OCI-LY7 (cell line): ENCODE data around the gene MUC5B. TPM values are rescaled to one million over a fixed set of nuclear protein-coding genes. Genes with fewer than 3 reads are reported as not detected.

Experiments used
- BruUV-seq: library from RNA; stranded (reverse); fragments of 400-500 nt; replicated peaks from 2 replicates; lab custom pipeline; 2021; lab: Mats Ljungman, UMichigan
- CTCF ChIA-PET: fragments of 300-600 bp; sonication (Branson Sonifier 250); formaldehyde crosslinking; loops from one replicate; lab custom pipeline; 2022; ENCODE audit warnings: antibody characterized with exemption; ENCODE audit not compliant: unreplicated experiment; lab: Charles Lee
- POLR2A ChIA-PET: fragments of 300-600 bp; sonication (Branson Sonifier 250); formaldehyde crosslinking; loops from one replicate; lab custom pipeline; 2022; ENCODE audit warnings: antibody characterized with exemption; lab: Charles Lee
- DNase-seq: peaks from one replicate; pipeline ENCODE4 v3.0.0-alpha.2; 2015; ENCODE audit warnings: low spot score
- H2AFZ ChIP-seq: fragments of 200-600 bp; sonication (generic), shearing (Covaris generic); 2 replicates; pipeline ENCODE4 v1.6.1; 2014; ENCODE audit warnings: mild to moderate bottlenecking, antibody characterized with exemption, low read length, moderate library complexity
- H3K27ac ChIP-seq: fragments of 200-600 bp; sonication (generic); 2 replicates; pipeline ENCODE4 v1.5.1; 2014; ENCODE audit warnings: mixed run types, low read depth, mild to moderate bottlenecking, moderate library complexity, low read length, inconsistent platforms; ENCODE audit not compliant: poor library complexity, severe bottlenecking
- H3K36me3 ChIP-seq: fragments of 200-600 bp; sonication (generic); 2 replicates; pipeline ENCODE4 v1.6.1; 2014; ENCODE audit warnings: mild to moderate bottlenecking, antibody characterized with exemption, low read length, moderate library complexity, mixed read lengths; ENCODE audit not compliant: insufficient read depth
- H3K4me1 ChIP-seq: fragments of 200-600 bp; sonication (generic); 2 replicates; pipeline ENCODE4 v1.5.1; 2014; ENCODE audit warnings: mild to moderate bottlenecking, low read length; ENCODE audit not compliant: insufficient read depth, poor library complexity, severe bottlenecking
- H3K4me2 ChIP-seq: fragments of 200-600 bp; sonication (generic); 2 replicates; pipeline ENCODE4 v1.6.1; 2014; ENCODE audit warnings: mild to moderate bottlenecking, low read length
- H3K4me3 ChIP-seq: fragments of 200-600 bp; sonication (generic); 2 replicates; pipeline ENCODE4 v1.5.1; 2014; ENCODE audit warnings: mild to moderate bottlenecking, low read depth, low read length; ENCODE audit not compliant: poor library complexity, severe bottlenecking
- H3K79me2 ChIP-seq: fragments of 200-600 bp; sonication (generic); 2 replicates; pipeline ENCODE4 v1.6.1; 2016; ENCODE audit warnings: low read depth, mild to moderate bottlenecking, low read length, moderate library complexity, mixed read lengths; ENCODE audit not compliant: insufficient read depth
- H3K9me2 ChIP-seq: fragments of 200-600 bp; sonication (generic); 2 replicates; pipeline ENCODE4 v1.6.1; 2016; ENCODE audit warnings: mild to moderate bottlenecking, low read length, mixed read lengths; ENCODE audit not compliant: insufficient read depth
- H3K9me3 ChIP-seq: fragments of 200-600 bp; sonication (generic); 2 replicates; pipeline ENCODE4 v1.6.1; 2014; ENCODE audit warnings: mild to moderate bottlenecking, mixed run types, low read length, mixed read lengths
- H4K20me1 ChIP-seq: fragments of 200-600 bp; sonication (generic); 2 replicates; pipeline ENCODE4 v1.6.1; 2014; ENCODE audit warnings: mild to moderate bottlenecking, antibody characterized with exemption, low read length, moderate library complexity, mixed read lengths; ENCODE audit not compliant: insufficient read depth
- EZH2phosphoT487 ChIP-seq: fragments of 200-600 bp; sonication (generic); IDR thresholded peaks from 2 replicates; pipeline ENCODE4 v1.6.1; 2018; ENCODE audit warnings: low read depth, borderline replicate concordance, mild to moderate bottlenecking, mixed run types, antibody characterized with exemption, low read length, moderate library complexity, mixed read lengths
- intact Hi-C: fragments of 100-400 bp; cut with micrococcal nuclease; formaldehyde crosslinking; loops from one replicate; pipeline ENCODE4 v1.10.0; 2022; ENCODE audit not compliant: unreplicated experiment
- microRNA-seq: library from miRNA; unstranded; fragments of <30 nt; microRNA quantifications from one replicate; pipeline ENCODE4 v1.2.0, GENCODE V29; 2022; ENCODE audit warnings: borderline replicate concordance
- small RNA-seq: library from RNA; depleted of rRNA; stranded (forward); fragments of <200 nt; gene quantifications from one replicate; pipeline ENCODE3, GENCODE V24; 2014
- total RNA-seq, 2 experiments: library from RNA; depleted of rRNA in 1 of 2; stranded (reverse); fragments of >200 nt in 1 of 2; shearing (Covaris generic) in 1 of 2; gene quantifications; 2 replicates each; pipeline ENCODE4 v1.2.3, GENCODE V29; 2014 to 2022
- TF ChIP-seq, protein P1 (sequence below): fragments of 200-600 bp; sonication (generic); conservative IDR thresholded peaks from 2 replicates; pipeline ENCODE4 v1.5.1; 2014; ENCODE audit warnings: mild to moderate bottlenecking, antibody characterized with exemption, low read length, moderate library complexity, mixed read lengths

MUC5B gene
- total RNA-seq, 2 experiments from 2014 or later = under 0.01 TPM; not detected in 1

DNA sequence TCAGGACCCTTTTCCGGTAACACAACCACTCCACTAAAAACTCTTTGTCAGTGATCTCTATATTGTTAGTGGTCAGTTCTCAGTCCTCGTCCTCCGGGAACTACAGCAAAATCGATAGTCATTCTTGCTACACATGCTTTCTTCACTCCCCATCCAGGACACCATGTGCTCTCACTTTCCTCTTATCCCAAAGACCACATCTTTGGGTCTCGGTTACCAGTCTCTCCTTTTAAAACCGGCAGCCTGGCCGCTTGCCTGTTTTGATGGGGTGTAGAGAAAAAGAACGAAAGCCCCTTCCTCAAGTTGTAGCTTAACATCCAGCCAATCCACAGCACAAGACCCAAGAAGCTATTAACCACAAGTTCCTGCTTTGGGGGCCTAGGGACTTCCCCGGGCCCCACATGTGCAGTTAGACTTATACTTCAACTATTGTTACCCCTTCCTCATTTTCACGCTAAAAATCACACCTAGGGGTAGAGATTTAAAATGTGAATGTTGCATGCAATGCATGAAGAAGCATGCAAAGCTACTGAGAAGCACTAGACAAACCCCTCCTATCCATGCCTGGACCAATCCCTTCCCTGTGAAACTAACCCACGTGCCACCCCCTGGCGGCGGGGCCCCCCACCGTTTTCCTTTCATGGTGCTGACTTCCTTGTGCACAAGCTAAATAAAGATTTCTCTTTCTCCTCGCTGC, 88.1 kb downstream of the MUC5B start:
- peak; percentile 61 for DNase-seq
- H2AFZ ChIP-seq = peak overlapping the region; percentile 43; the same call in 1 of the 2 replicates
- no peaks in the 10 kb centered on the region for H3K36me3 ChIP-seq
- peaks cover 38% of the 10 kb centered on the region for H3K4me1 ChIP-seq
- peak overlapping the region; percentile 80 for H3K4me2 ChIP-seq
- peaks cover 4% of the 10 kb centered on the region; the same call in 1 of the 2 replicates for H3K79me2 ChIP-seq
- TSS peak; percentile 80 for BruUV-seq
- TF ChIP-seq, protein P1, sequence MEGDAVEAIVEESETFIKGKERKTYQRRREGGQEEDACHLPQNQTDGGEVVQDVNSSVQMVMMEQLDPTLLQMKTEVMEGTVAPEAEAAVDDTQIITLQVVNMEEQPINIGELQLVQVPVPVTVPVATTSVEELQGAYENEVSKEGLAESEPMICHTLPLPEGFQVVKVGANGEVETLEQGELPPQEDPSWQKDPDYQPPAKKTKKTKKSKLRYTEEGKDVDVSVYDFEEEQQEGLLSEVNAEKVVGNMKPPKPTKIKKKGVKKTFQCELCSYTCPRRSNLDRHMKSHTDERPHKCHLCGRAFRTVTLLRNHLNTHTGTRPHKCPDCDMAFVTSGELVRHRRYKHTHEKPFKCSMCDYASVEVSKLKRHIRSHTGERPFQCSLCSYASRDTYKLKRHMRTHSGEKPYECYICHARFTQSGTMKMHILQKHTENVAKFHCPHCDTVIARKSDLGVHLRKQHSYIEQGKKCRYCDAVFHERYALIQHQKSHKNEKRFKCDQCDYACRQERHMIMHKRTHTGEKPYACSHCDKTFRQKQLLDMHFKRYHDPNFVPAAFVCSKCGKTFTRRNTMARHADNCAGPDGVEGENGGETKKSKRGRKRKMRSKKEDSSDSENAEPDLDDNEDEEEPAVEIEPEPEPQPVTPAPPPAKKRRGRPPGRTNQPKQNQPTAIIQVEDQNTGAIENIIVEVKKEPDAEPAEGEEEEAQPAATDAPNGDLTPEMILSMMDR = no peak
- TF ChIP-seq EZH2phosphoT487 = no peak
- peak overlapping the region; percentile 59 for H3K27ac ChIP-seq
- no peaks in the 10 kb centered on the region for H3K9me2 ChIP-seq
- no peaks in the 10 kb centered on the region for H4K20me1 ChIP-seq
- peaks cover 11% of the 10 kb centered on the region for H3K9me3 ChIP-seq
- H3K4me3 ChIP-seq = peak overlapping the region; percentile 85
- POLR2A ChIA-PET = interaction anchor here (1.5 kb wide), 1 partner anchor 10 kb away, joined by 3 read pairs; no protein-coding TSS in a partner anchor
- intact Hi-C loops = no loop called here
- CTCF ChIA-PET = interaction anchor here (0.6 to 0.9 kb wide), 2 partner anchors 9 to 25 kb away, joined by 3 to 4 read pairs; no protein-coding TSS in a partner anchor

Small RNAs within 50 kb of the gene (microRNA-seq; reads per million reads assigned to microRNA genes)
- gene MIR6744 = not detected

Small RNAs within 50 kb of the gene (small RNA-seq; reads per million reads assigned to genes)
- gene MIR6744 = not detected

Other genes with a start within 250 kb of the MUC5B start
- gene MUC6, start 186.3 kb upstream of the MUC5B start, total RNA-seq (2014; rRNA removed; shearing (Covaris generic)) = not detected in 2 replicates
- gene MUC6, start 186.3 kb upstream of the MUC5B start, total RNA-seq (2022) = not detected in 2 replicates
- gene MUC2, start 148.2 kb upstream of the MUC5B start, total RNA-seq (2014; rRNA removed; shearing (Covaris generic)) = not detected in 2 replicates
- not detected in 2 replicates for gene MUC2, start 148.2 kb upstream of the MUC5B start, total RNA-seq (2022)
- gene MUC5AC, start 65.1 kb upstream of the MUC5B start, total RNA-seq (2014; rRNA removed; shearing (Covaris generic)) = not detected in 2 replicates
- gene MUC5AC, start 65.1 kb upstream of the MUC5B start, total RNA-seq (2022) = not detected in 2 replicates
- gene TOLLIP, start 86.6 kb downstream of the MUC5B start, total RNA-seq (2014; rRNA removed; shearing (Covaris generic)) = 15.9 and 21.7 TPM in 2 replicates
- gene TOLLIP, start 86.6 kb downstream of the MUC5B start, total RNA-seq (2022) = 37.1 and 37.5 TPM in 2 replicates
- not detected in 2 replicates for gene BRSK2, start 166.9 kb downstream of the MUC5B start, total RNA-seq (2014; rRNA removed; shearing (Covaris generic))
- not detected in 2 replicates for gene BRSK2, start 166.9 kb downstream of the MUC5B start, total RNA-seq (2022)